Epithelial cell of esophagus (primary cell): ENCODE measurements around the gene MROH8.

Experiments used
- DNase-seq: peaks from one replicate; pipeline ENCODE4 v3.0.0; 2010; ENCODE audit warnings: low read depth
- H3K4me3 ChIP-seq: 2 replicates; pipeline ENCODE4 v1.5.1; 2011; ENCODE audit warnings: mild to moderate bottlenecking, low read length, control low read depth
- TF ChIP-seq, protein P1 (sequence below): IDR thresholded peaks from 2 replicates; pipeline ENCODE4 v1.5.1; 2011; ENCODE audit warnings: low read depth, mild to moderate bottlenecking, low read length, control low read depth, inconsistent platforms; ENCODE audit not compliant: insufficient read depth; ENCODE audit errors: missing control alignments

Gene MROH8

DNA sequence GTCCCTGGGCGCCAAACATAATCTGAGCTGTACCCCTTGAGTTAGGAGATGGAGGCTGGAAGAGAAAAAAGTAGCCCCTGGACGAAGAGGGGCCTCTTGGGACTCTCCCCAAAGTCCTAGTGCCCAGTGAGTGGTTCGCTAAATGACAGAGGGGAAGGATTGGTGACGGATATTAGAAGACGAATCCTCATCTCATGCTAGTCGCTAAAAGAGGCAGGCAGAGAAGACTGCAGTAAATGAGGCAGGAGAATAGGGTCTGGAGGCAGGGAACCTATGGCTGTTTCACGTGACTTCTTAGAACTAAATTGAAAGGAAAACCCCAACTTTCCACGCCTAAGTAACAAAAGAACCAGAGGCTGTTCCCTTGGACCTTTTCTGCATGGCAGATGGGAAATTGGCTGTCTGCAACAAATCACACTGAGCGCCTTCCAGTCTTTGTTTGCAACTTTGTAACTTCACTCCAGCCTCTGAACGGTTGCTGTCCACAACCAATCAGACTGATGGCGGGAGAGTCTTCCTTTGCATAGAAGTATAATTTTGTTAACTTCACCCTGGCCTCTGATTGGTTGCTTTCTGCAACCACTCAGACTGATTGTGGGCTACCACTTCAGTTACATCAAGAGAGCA, 82.8 kb downstream of the MROH8 start:
- TF ChIP-seq, protein P1, sequence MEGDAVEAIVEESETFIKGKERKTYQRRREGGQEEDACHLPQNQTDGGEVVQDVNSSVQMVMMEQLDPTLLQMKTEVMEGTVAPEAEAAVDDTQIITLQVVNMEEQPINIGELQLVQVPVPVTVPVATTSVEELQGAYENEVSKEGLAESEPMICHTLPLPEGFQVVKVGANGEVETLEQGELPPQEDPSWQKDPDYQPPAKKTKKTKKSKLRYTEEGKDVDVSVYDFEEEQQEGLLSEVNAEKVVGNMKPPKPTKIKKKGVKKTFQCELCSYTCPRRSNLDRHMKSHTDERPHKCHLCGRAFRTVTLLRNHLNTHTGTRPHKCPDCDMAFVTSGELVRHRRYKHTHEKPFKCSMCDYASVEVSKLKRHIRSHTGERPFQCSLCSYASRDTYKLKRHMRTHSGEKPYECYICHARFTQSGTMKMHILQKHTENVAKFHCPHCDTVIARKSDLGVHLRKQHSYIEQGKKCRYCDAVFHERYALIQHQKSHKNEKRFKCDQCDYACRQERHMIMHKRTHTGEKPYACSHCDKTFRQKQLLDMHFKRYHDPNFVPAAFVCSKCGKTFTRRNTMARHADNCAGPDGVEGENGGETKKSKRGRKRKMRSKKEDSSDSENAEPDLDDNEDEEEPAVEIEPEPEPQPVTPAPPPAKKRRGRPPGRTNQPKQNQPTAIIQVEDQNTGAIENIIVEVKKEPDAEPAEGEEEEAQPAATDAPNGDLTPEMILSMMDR: no peak
- no peak for DNase-seq
- H3K4me3 ChIP-seq: peak overlapping the region; percentile 72

DNA sequence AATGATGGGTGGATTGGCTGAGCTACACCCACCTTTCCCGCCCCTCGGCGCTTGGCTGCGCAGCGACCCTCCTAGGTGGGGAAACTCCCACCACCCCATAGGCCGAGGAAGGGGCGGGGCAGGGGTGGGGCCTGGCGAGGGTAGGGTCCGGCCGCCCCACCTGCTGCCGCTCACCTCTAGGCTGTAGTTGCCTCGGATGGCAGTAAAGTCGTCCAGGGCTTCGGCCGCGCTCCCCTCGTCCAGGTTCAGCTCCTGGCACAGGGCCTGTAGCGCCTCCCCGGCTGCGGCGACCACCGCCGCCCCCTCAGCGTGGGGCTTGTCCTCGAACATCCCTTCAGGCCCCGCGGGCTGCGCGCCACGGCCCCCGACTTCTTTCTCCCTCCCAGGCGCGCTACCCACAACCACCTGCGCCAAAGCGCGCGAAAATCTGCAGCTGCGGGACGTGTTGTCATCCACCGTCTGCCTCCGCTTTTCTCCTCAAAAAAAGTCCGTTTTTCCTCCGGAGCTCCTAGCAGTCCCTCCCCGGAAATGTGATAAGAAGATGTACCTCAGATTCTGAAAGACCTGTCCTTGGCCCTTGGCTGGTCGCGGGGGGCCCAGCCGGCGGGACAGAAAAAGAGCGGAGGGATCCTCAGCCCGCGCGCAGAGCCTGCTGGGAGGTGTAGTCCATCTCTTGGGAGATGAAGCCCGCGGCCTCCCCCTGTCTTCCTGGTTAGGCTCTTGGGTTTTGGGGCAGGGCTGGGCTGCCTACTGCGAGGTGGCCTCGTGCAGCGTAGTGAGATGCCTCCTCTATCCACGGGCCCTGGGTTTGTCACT, 83.5 kb downstream of the MROH8 start, which contains the start of gene RBL1:
TSS of gene RBL1 (minus strand) at position 399 of the 816 bp plus-strand sequence. CDS start at position 330, 69 bp downstream.
- DNase-seq: peak; percentile 82
- TF ChIP-seq, protein P1: peak; percentile 35
- H3K4me3 ChIP-seq: peak within 1 kb of the TSS; percentile 72

DNA sequence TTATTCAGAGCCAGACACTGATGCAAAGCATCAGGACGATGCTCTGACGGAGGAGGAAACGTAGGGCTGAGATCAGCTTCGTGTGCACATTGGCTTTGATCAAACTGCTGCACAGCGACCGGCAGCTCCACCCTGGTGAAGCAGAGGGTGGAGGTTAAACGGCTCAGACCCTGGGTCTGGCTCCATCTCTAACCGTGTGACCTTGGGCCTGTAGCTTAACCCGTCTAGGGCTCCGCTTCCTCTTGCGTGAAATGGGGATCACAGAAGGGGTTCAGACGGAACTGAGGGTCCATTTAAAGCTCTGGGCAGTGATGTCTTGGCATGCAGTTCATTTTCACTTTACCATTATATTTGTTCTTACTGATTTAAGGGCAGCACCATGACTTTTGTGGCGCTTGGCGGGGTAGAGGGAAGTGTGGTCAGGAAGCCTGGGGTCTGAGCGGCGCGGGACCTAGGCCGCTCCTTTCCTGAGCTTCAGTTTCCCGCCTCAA, 84.2 kb downstream of the MROH8 start:
- H3K4me3 ChIP-seq: peak overlapping the region; percentile 72
- no peak for DNase-seq

DNA sequence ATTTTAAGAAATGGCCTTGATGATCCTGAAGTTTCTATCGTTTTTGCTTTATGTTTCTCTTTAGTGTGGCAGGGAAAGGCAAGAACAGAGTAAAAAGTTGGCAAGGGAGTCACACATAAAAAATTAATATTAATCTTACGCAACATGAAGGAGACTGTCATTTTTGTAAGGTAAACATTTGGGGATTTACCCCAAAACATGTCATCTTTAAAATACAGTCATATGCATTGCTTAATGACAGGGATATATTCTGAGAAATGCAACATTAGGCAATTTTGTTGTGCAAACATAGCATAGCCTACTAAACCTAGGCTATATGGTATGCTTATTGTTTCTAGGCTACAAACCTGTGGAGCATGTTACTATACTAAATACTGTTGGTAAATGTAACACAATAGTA, 88.9 kb downstream of the MROH8 start:
- no peak overlapping the region for H3K4me3 ChIP-seq
- DNase-seq: peak; percentile 24
- TF ChIP-seq, protein P1: no peak

More for the DNA sequence above, 84.2 kb downstream of the MROH8 start:
- TF ChIP-seq, protein P1: no peak

DNA sequence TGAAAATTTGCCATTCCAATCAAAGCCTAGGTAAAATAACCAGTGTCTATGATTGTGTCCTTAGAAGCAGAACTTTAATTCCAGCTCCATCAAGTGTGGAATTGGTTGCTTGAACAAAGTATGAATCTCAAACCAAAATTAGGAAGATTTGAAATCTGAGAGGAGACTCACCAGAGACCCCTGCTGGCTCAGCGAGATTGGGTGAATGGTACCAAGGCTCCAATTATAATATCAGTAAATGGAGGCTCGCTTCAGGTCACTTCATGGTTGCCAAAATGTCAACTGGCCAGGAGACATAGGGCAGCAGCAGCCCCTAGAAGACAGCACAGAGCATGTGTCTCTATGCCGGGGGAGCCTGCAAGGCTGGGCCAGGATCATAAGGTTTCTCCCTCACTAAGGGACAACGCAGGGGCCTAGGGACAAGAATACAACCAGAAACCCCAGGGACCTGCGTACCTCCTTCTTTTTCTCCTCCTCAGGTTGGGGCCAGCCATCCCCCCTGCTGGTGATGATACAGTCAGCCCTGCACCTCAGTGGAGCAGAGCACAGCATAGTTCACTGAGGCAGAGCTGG, 97.5 kb downstream of the MROH8 start:
- no peak for DNase-seq
- no peak overlapping the region for H3K4me3 ChIP-seq
- TF ChIP-seq, protein P1: no peak

DNA sequence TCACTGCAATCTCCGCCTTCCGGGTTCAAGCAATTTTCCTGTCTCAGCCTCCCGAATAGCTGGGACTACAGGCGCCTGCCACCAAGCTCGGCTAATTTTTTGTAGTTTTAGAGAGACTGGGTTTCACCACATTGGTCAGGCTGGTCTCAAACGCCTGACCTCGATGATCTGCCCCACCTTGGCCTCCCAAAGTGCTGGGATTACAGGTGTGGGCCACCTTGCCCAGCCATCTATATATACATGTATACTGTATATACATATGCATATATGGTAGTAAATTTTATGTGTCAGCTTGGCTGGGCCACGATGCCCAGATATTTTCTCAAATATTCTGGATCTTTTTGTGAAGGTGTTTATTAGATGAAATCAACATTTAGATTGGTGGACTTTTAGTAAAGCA, 102.3 kb downstream of the MROH8 start:
- H3K4me3 ChIP-seq: no peak overlapping the region
- DNase-seq: no peak
- TF ChIP-seq, protein P1: no peak
